ACHN (cell line): ENCODE results near the gene SAC3D1.
"Not testable (repeated sequence)": the region's sequence is repeated elsewhere in the genome, so short reads cannot be mapped to it uniquely, and the experiment has no call there.

Experiments
- DNase-seq: peaks from one replicate; pipeline ENCODE4 v3.0.0-alpha.2; 2015
- in situ Hi-C: cut with HindIII; loops from 2 replicates; pipeline ENCODE4 v1.10.0; 2017; ENCODE audit warnings: low sequenced_read_pairs, low pct_ligation_motif_present, low pct_unique_long_range_greater_than_20kb

SAC3D1 gene

DNA sequence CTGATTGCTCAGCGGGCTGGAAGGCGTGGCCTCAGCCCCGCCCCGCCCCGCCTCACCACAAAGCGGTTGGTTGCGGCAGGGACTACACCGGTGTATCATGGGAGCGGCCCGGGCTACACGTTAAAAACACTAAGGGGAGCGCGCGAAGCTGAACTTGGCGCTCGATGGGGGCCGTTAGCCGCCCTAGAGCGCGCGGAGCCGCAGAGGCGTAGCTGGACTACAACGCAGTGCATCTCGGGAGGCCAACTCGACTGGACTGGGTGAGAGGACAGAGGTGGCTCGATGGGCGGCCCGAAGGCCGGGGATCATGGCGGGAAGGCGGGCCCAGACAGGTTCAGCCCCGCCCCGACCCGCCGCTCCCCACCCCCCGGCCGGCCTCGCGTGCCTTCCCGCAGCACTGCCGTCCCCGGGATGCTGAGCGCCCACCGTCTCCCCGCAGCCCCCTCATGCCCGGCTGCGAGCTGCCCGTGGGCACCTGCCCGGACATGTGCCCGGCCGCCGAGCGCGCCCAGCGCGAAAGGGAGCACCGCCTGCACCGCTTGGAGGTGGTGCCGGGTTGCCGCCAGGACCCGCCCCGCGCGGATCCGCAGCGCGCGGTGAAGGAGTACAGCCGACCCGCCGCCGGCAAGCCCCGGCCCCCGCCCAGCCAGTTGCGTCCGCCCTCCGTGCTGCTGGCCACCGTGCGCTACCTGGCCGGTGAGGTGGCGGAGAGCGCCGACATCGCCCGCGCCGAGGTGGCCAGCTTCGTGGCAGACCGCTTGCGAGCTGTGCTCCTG, at the start of gene SAC3D1:
Gene SAC3D1 (plus strand): TSS at position 364 of the 776 bp plus-strand sequence. CDS start 83 bp downstream, at position 447.
- in situ Hi-C loops, result no loop called here
- peak; percentile 93 for DNase-seq

DNA sequence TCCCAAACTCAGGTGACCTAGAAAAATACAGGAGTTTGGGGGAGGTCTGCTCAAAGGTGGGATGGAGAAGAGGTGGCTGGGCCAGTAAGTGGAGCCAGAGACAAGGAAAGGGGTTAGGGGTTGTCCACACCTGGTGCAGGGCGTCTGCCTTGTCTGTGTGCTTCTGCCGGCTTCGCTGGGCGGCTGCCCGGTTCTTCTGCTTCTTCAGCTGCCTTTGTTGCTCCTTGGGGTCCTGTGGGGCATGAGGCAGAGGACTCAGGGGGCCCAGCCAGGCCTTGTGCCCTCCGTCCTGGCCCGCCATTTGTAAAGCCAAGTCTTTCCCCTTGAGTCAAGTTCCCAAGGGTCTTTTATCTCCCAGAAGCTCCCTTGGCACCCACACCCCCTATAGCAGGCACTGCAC, 46.7 kb upstream of the SAC3D1 start:
- DNase-seq, result no peak

DNA sequence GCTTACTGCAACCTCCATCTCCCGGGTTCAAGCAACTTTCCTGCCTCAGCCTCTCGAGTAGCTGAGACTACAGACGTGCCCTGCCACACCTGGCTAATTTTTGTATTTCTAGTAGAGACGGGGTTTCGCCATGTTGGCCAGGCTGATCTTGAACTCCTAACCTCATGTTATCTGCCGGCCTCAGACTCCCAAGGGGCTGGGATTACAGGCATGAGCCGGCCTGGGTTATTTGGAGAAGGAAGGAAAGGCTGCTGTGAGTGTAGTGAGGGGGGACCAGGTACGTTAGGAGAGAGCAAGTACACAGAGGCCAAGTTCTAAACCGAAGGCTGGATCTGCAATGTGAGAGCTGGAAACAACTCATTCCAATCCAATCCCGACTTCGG, 44.7 kb upstream of the SAC3D1 start:
- in situ Hi-C loops, result no loop called here
- no peak for DNase-seq

More for the DNA sequence above, 46.7 kb upstream of the SAC3D1 start:
- in situ Hi-C loops, result no loop called here

DNA sequence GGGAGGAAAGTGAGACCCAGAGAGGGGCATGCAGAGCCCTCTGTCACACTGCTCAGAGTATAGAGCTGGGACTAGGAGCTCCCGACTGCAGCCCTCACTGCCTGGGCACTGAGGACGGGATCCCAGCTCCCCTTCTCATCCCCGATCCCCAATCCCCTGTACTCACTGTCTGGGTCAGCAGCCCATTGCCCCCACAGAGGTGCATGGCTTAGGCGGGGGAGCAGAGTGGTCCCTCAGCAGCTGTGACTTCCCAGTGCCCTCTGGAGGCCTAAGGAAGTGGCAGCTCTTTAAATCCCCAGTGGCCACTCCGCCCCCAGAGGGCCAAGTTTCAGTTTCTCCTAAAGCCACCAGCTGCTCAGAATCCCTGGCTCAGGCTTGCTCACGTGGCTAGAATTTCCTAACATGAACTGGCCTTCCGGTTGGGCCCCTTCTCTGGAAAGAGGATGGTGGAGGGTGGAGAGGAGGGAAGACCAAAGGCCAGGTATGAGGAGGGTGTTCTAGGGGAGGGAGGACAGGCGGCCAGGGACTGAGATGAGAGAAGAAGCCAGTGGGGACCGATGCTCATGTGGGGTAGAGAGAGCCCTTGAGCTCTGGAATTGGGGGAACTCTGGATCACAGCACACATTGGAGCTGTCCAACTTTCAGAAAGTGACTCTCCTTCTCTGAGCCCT, 44.2 kb upstream of the SAC3D1 start, which contains the start of gene BATF2:
Gene BATF2 (minus strand): TSS at position 262 of the 671 bp plus-strand sequence. CDS start 57 bp downstream, at position 205.
- in situ Hi-C loops, result no loop called here
- DNase-seq, result peak; percentile 68

DNA sequence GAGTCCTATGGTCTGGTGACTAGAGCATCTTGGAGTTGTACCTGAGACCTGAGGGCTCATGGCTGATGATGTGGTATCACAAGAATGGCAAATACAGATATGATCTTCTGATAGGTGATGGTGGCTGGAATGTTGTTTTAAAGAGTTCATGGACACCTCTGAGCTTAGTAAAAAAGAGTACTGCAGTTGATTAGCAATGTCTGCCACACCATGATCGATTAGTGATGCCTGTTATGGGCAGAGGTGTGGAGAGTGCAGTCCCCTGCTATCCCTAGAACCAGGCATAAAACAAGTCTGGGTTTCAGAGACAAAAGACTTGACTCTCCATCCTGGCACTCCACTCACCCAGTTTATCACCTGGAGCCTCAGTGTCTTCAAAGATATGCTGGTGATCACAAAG, 42.9 kb upstream of the SAC3D1 start:
- in situ Hi-C loops, result no loop called here
- DNase-seq, result no peak

DNA sequence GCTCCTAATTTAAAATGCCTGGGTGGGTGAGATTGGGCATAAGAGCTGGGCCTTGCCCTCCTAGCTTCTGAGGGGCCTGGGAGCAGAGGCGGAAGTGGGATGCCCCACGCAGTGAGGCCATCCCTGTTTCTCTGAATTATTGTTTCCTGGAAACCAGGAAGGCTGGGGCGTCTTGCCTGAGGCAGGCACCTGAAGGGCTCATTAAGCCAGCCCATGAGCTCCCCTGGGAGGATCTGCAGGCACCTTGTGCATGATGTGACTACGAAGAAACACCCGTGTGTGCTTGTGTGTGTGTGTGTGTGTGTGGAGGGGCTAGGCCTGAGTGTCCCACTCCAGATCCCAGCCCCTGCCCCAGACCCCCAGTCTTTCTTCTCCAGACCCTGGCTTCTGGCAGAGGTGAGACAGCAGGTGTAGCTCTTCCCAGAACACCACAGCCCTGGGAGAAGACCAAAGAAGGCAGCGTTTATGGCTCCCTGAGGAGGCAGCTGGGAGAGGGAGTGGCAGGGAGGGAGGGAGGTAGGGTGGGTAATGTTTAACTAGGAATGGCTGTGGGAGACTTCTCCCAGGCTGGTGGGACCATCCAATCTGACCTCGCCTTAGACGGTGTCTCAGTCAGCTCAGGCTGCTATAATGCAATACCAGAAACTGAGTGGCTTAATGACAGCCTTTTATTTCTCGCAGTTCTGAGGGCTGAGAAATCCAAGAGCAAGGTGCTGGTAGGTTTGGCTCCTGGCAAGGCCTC, 42.1 kb upstream of the SAC3D1 start:
- in situ Hi-C loops, result no loop called here
- DNase-seq, result peak; percentile 42

DNA sequence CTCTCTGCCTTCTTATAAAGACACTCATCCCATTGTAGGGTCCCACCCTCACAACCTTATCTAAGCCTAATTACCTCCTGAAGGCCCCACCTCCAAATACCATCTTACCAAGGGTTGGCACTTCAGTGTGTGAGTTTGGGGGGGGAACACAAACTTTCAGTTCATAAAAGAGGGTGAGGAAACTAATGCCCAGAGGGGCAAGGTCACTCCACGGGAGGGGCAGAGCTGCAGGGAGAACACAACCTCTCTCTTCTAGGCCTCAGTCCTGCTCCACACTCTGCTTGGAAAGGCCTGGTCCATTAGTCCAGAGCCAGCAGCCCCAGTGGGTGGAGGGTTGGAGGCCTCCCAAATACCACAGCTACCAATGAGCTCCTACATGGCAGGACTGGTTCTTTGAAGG, 41.5 kb upstream of the SAC3D1 start:
- in situ Hi-C loops, result no loop called here
- no peak for DNase-seq

DNA sequence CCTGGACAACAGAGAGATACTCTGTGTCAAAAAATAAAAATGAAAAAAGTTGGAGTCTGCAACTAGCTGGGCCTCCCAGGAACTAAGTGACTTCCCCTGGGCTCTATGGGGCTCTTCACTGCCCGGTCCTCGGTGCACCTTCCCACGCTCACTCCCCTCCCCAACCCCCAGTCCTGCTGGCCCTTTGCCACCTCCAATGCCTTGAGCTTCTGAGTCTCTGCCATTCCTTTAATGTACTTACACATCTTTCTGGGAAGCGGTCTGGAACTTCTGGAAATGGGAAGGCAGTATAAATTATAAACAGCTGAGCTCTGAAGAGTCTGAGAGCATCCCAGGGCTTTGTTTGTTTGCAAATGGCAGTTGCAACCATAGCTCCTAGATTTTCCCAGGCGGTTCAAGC, 38.3 kb upstream of the SAC3D1 start:
- DNase-seq, result no peak
- in situ Hi-C loops, result no loop called here

DNA sequence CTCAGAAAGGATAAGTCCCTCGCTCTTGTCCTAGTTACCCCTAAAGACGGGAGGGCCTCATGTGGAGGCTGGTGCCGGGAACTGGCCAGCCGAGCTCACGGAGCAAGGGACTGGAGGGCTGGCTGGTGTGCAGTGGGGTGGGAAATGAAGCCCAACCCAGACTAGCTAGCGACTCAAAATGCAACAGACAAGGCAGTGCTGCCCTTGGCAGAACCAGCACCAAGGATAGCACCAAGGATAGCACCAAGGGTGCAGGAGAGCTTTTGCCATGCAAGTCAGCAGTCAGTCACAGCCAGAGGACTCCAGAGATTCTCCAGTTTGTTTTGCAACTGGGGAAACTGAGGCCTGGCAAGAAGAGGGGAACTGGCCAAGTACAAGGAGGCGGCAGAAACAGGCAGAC, 37.7 kb upstream of the SAC3D1 start:
- DNase-seq, result no peak

DNA sequence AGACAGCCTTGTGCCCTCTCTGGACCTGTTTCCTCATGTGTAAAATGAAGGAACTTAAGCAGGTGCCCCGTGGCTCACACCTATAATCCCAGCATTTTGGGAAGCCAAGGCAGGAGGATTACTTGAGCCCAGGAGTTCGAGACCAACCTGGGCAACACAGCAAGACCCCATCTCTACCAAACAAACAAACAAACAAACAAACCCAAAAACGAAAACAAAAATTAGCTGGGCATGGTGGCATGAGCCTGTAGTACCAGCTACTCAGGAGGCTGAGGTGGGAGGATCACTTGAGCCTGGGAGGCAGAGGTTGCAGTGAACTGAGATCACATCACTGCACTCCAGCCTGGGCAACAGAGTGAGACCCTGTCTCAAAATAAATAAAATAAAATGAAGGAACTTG, 37.0 kb upstream of the SAC3D1 start:
- in situ Hi-C loops, result not testable (repeated sequence)

More for the DNA sequence above, 37.7 kb upstream of the SAC3D1 start:
- in situ Hi-C loops, result no loop called here

DNA sequence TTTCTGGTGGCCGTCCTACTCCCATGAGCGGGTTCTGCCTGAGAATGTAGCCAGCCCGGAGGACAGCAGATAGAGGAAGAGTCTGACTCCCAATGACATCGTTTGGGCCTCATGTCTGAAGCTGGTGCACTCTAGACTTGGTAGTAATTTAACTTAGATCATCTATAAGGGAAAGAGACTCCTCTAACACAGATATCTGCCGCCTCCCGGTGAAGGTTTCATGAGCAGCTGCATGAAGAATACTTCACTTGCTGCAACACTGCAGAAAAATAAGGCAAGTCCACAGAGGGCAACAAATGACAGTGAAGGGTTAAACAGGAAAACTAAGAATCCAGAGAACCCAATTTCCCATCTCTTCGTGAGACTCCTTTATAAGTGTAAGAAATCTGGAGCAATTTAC, 33.0 kb upstream of the SAC3D1 start:
- in situ Hi-C loops, result no loop called here
- DNase-seq, result no peak

More for the DNA sequence above, 37.0 kb upstream of the SAC3D1 start:
- not testable (repeated sequence) for DNase-seq

DNA sequence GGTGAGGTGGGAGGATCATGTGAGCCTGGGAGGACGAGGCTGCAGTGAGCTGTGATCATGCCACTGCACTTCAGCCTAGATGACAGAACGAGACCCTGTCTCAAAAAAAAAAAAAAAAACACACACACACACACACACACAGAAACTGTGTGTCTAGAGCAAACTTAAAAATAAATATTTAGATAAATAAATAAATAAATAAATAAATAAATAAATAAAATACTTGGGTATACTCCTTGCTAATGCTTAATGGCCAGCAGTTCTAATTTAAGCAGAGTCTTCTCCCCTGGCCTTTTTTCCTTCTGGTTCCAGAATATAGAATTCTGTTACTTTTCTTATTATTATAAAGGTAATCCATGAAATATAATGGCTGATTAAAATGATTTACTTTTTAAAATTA, 32.1 kb upstream of the SAC3D1 start:
- in situ Hi-C loops, result no loop called here
- no peak for DNase-seq

DNA sequence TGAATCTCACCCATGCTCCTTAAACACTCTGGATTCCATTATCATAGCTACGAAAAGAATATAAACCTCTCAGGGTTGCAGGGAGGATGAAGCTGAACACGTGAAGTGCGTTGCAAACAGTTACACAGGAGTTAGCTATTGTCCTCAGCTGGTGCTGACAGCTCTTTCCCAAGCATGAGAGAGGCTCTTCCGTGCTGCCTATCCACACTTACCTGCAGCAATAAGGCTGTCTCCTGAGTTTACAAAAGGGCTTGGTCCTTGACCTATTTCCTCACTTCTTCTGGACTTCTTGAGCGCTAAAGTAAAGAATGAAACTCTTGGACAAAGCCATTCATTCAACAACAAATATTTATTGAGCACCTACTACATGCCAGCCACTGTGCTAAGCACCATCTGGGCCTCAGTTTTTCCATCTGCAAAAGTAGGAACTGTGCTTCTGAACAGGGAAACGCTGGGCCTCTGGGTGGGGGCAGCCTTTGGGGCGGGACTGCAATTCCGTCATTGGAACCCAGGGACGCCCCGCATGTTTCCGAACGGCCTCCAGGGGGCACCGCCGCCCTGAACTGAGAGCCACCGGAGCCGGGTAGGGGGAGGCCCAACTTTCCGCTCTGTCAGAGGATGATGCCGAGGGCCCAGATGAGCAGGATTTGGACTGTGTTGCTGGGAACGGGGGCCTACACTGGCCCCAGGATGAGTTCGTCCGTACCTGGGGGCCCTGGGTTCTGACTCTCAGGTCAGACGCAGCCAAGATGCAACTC, 27.7 kb upstream of the SAC3D1 start:
- in situ Hi-C loops, result no loop called here
- DNase-seq, result peak; percentile 80

DNA sequence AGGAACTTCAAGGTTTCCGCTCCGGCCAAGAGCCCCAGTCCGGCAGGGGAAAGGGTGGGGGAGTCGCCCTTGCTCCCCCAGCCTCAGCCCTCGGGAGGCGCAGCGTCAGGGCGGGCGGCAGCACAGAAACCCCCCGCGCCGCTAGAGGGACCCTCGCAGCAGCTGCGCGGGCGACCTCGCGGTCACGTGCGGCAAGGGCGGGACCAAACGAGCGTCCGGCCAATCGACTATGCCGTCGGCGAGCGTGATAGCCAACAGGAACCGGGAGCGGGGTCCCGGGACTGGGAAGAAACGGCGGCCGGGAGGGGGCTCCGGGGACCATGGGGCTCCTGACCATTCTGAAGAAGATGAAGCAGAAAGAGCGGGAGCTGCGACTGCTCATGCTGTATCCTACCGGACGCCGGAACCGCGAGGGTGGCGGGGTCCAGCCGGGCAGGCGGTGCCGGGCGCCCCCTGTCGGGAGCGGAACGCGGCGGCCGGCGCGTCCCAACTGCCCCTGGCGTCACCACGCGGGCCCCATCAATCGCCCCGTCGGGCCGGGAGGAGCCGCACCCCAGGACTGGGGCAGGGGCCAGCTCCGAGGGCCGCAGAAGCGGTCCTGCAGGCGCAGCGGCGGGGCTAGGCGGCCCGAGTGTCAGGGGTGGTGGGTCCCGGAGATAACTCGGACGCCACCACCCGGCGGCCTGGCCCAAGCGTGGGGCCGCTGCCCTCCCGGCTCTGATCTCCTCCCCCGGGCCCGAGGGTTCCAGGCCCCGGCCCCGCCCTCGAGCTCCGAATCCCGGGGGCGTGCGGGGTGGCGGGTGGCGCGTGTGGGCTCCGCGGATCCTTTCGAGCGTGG, 26.9 kb upstream of the SAC3D1 start, which contains the start of gene ARL2:
Gene ARL2 (plus strand): TSS at position 273 of the 838 bp plus-strand sequence. CDS start 48 bp downstream, at position 321.
- peak; percentile 81 for DNase-seq
- in situ Hi-C loops, result no loop called here

DNA sequence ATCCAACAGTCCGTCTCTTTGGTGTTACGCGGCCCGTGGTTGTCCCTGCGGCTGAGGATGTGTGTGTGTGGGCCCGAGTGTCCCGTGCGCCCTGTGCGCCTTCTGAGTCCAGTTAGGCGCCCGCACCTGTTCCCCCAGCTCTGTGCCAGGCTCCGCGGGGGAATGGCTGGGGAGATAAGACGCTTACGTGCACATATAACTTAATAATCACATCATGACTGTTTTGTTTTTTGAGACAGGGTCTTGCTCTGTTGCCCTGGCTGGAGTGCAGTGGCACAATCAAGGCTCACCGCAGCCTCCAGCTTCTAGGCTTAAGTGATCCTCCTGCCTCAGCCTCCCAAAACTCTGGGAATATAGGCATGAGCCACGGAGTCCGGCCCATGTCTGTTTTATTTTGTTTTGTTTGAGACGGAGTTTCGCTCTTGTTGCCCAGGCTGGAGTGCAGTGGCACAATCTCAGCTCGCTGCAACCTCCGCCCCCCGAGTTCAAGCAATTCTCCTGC, 26.2 kb upstream of the SAC3D1 start:
- no peak for DNase-seq
- in situ Hi-C loops, result no loop called here

DNA sequence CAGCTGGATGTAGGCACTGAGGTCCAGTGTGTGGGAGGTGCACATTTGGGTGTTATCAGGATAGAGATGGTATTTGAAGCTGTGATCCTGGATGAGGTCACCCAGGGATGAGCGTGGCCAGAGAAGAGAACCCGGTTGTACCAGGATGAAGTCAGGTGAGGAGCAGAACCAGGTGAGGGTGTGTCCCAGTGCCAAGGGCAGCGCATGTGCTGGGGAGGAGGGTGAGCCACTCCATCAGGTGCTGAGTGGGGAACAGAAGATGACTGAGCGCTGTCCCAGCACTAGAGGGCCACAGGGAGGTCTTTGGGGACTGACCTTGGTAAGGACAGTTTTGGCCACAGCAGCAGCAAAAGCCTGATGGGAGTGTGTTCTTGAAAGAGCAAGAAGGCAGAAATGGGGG, 24.3 kb upstream of the SAC3D1 start:
- no peak for DNase-seq
- in situ Hi-C loops, result no loop called here

DNA sequence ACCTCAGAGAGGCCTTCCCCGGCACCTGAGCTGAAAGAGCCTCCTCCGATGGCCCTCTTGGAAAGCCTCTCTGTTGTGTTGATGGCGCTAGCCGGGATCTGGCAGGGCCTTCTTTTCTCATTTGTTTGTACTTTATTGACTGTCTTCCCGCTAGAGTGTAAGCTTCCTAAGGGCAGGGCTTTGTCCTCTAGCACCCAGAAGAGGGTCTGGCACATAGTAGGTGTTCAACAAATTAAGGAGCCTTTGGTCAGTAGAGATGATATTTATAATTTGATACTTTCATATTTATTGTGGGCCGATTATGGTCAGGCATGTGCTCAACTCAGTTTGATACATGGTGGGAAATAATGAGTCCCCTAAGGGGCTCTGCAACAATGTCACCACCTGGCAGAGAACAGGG, 23.1 kb upstream of the SAC3D1 start:
- in situ Hi-C loops, result no loop called here
- no peak for DNase-seq
